Bronchial epithelial cell (primary cell): ENCODE data around the gene HIPK4. TPM values are rescaled to one million over a fixed set of nuclear protein-coding genes. Genes with fewer than 3 reads are reported as not detected.

Experiments
- DNase-seq: peaks from one replicate; pipeline ENCODE4 v3.0.0-alpha.2; 2010; ENCODE audit warnings: low read depth
- FAIRE-seq: peaks from 2 replicates; lab custom pipeline; 2011; peaks lifted over from hg19 to GRCh38; lab: Jason Lieb, UNC
- H3K27me3 ChIP-seq: 2 replicates; pipeline ENCODE4 v1.5.1; 2011; ENCODE audit warnings: low read length; ENCODE audit not compliant: control insufficient read depth, insufficient read depth
- H3K36me3 ChIP-seq: 2 replicates; pipeline ENCODE4 v1.5.1; 2011; ENCODE audit warnings: low read length; ENCODE audit not compliant: control insufficient read depth, insufficient read depth
- H3K4me3 ChIP-seq: 2 replicates; pipeline ENCODE4 v1.5.1; 2011; ENCODE audit warnings: mild to moderate bottlenecking, low read depth, low read length, control low read depth
- total RNA-seq: library from RNA; depleted of rRNA; stranded (reverse); fragments of >200 nt; gene quantifications from 2 replicates; pipeline ENCODE4 v1.2.1, GENCODE V29; 2014
- TF ChIP-seq, protein P1 (sequence below): IDR thresholded peaks from 2 replicates; pipeline ENCODE4 v1.5.1; 2011; ENCODE audit warnings: mild to moderate bottlenecking, moderate library complexity, low read length, control low read depth, inconsistent platforms; ENCODE audit not compliant: insufficient read depth, severe bottlenecking

The HIPK4 gene
- total RNA-seq, 1 donor from 2014 or later, result 0.26 TPM

DNA sequence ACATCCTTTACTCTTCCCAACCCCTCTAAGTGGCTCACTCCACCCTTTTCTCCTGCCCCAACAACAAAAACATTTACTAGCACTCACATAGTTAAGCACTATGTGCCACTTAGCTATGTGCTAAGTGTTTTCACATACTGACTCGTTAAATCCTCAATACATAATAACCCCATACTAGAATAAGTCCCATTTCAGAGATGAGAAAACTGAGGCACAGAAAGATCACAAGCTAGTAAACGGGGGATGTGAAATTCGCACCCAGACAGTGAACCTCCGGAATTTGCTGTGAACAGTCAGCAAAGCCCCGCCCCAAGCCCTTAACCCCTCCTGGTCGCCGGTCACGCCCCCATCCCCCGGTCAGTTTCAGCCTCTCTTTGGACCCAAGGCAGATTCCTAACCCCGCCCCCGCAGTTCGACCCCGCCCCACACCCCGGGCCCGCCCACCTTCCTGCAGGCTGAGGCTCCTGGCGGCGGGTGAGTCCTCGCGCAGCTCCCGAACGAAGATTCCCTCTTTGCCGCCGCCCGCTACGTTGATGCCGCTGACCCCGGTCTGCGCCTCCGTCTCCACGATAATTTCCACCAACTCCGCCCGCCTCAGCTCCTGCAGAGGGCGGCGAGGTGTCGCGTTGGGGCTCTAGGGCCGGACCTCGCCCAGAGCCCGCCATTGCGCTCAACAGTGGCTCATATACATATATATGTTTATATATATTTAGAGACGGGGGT, 13.4 kb upstream of the HIPK4 start:
- Histone ChIP-seq H3K4me3 (peak overlapping the region; percentile 48), H3K27me3 (no peaks in the 10 kb centered on the region), H3K36me3 (no peaks in the 10 kb centered on the region)
- TF ChIP-seq, protein P1, sequence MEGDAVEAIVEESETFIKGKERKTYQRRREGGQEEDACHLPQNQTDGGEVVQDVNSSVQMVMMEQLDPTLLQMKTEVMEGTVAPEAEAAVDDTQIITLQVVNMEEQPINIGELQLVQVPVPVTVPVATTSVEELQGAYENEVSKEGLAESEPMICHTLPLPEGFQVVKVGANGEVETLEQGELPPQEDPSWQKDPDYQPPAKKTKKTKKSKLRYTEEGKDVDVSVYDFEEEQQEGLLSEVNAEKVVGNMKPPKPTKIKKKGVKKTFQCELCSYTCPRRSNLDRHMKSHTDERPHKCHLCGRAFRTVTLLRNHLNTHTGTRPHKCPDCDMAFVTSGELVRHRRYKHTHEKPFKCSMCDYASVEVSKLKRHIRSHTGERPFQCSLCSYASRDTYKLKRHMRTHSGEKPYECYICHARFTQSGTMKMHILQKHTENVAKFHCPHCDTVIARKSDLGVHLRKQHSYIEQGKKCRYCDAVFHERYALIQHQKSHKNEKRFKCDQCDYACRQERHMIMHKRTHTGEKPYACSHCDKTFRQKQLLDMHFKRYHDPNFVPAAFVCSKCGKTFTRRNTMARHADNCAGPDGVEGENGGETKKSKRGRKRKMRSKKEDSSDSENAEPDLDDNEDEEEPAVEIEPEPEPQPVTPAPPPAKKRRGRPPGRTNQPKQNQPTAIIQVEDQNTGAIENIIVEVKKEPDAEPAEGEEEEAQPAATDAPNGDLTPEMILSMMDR, result peak; percentile 1
- FAIRE-seq, result no peak
- DNase-seq, result peak; percentile 72

DNA sequence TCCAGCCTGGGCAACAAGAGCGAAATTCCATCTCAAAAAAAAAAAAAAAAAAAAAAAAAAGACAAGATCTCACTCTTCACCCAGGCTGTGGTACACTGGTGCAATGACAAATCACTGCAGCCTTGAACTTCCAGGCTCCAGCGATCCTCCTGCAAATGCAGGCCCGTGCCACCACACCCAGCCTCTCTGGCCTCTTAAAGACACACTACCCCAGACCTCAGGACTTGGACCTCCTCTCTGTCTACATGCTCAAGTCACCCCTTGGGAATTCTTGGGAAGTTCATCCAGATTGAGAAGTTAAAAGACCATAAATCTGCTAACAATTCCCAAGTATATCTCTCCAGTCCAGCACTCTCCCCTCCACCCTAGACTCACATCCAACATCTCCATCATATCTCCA, 10.6 kb upstream of the HIPK4 start:
- DNase-seq, result no peak
- FAIRE-seq, result no peak
- Histone ChIP-seq H3K27me3 (peaks cover 1% of the 10 kb centered on the region), H3K36me3 (no peaks in the 10 kb centered on the region), H3K4me3 (no peak overlapping the region)
- TF ChIP-seq, protein P1, result no peak

DNA sequence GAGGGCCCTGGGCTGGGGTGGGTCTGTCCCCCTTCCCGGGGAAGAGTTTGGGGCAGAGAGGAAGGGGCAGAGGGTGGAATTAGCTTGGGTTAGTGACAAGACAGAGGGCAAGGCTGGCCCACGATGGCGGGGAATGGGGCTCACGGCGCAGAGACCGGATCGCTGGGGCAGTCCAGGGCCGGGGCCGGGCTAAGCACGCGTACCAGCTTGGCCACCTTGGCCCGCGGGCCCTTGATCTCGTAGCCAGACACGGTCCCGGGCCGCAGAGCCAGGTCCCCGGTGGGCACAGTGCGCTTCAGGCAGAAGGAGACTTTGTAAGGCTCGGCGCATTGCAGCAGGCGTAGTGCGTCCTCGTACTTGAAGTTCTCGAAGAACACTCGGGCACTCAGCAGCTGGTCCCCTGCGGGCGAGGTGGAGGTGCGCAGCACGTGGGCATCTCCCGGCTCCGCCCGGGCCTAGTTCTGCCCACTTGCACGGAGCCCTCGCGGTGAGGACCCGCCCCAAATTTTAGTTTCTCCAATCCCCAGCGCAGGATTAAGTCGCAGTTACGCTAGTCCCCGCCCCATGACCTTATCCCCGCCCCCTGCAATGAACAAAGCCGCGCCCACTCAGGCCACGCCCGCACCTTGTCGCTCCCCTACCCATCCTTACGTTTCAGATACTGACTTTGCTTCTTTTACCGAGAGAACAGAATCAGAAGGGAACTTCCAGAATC, 8.6 kb upstream of the HIPK4 start:
- H3K4me3 ChIP-seq, result no peak overlapping the region
- peaks cover 1% of the 10 kb centered on the region for H3K27me3 ChIP-seq
- no peaks in the 10 kb centered on the region for H3K36me3 ChIP-seq
- TF ChIP-seq, protein P1, result no peak
- peak; percentile 61 for DNase-seq
- FAIRE-seq, result no peak

DNA sequence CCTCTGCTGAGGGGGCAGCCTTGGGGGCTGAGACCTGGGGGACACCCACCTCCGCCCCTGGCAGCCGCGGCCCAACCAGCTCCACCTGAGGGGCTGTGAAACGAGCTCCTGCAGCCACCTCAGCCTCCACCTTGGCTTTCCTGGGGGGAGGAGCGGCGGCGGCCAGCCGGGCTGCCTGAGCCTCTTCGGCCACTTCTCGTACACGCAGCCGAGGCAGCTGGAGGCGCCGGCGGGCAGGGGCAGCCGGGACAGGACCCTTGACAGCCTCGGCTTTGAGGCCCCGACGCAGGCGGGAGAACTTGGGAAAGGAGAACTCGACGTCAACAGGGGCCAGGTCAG, 7.6 kb upstream of the HIPK4 start:
- no peak overlapping the region for H3K4me3 ChIP-seq
- no peak for DNase-seq
- no peak for FAIRE-seq
- peaks cover 1% of the 10 kb centered on the region for H3K27me3 ChIP-seq
- TF ChIP-seq, protein P1, result no peak
- no peaks in the 10 kb centered on the region for H3K36me3 ChIP-seq

DNA sequence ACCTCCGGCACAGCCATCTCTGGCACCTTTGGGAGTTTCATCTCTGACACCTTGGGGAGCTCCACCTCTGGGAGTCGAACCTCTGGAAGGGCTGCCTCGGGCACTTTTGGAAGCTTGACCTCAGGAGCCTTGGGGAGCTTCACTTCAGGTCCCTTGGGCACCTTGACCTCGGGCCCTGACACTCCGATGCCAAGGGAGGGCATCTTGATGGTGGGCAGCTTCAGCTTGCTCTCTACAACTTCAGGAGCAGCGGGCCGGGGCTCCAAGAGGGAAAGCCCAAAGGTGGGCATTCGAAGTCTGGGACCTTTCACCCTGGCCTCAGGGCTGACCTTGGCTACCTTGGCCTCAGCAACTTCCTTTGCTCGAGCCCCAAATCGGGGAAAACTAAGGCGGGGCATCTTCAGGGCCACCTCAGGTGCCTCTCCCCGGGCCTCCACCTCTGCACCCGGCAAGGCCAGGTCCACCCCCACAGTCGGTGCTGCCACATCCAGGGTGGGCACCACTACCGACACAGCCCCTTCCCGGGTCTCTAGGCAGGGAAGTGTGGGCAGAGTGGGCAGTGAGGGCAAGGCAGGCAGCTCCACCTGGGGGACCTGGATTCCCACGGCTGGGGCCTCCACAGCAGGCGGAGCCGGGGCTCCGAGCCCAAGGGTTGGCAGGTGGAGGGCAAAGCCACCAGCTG, 7.0 kb upstream of the HIPK4 start:
- Histone ChIP-seq H3K36me3 (no peaks in the 10 kb centered on the region), H3K4me3 (no peak overlapping the region), H3K27me3 (peaks cover 1% of the 10 kb centered on the region)
- no peak for DNase-seq
- TF ChIP-seq, protein P1, result no peak
- no peak for FAIRE-seq
